Measurements from ENCODE around the gene EIF2AK3. TPM values are rescaled to one million over a fixed set of nuclear protein-coding genes. Genes with fewer than 3 reads are reported as not detected.

EIF2AK3 gene
- total and polyA plus RNA-seq, 2 donors from 2014 or later, result 5.7 to 20.8 TPM

DNA sequence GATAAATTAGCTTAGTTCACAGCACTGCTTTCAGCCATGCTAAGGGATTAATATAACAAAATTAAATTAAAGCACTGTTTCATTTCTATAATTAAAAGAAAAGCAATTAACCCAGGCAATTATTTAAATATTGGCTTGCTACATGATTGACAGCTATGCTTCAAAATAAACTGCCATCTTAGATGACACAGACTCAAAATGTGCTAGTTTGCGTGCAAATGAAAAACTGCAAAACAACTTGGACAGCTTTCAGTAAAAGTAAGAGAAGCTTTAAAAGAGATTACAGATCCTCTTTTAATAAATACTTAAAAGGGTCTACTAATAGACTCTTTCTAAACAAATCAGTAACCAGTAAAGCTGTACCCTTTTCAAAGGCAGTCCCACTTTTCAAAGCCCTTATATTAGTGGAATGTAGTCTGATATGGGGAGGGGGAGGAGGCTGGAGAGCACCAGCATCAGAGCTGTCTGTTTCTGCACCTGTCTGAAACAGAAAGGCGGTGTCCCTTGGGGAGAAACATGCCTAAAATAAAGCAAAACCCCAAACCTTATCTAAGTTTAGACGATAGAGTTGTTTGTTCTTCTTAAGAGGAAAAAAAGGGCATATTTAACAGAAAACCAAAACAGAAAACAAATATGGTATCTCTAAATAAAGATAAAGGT, 20.8 kb downstream of the EIF2AK3 start:
- Histone ChIP-seq H3K27me3 (ENCODE audit: control insufficient read depth, insufficient read depth, low read length) (no peaks in the 10 kb centered on the region), H3K4me3 (ENCODE audit: low read length in 3 of 3) (no peak overlapping the region), H3K9me3 (ENCODE audit: control insufficient read depth in 2 of 3, insufficient read depth in 1 of 3, low read length in 3 of 3) (no peaks in the 10 kb centered on the region), H3K36me3 (ENCODE audit: control insufficient read depth in 2 of 3, insufficient read depth in 3 of 3, low read length in 3 of 3) (no peaks in the 10 kb centered on the region), H3K9ac (ENCODE audit: low read length in 3 of 3) (no peak overlapping the region), H3K4me1 (ENCODE audit: control insufficient read depth in 2 of 3, insufficient read depth in 2 of 3, low read depth in 1 of 3, low read length in 3 of 3) (peaks cover 0 to 2% (median 0%) of the 10 kb centered on the region in 3 donors), H3K27ac (ENCODE audit: low read depth in 2 of 2, low read length in 2 of 2) (no peak overlapping the region)
- FAIRE-seq (no peak), DNase-seq (no peak)
- intact Hi-C loops (cut with DNase I), result no loop called here
- TF ChIP-seq, protein P1, sequence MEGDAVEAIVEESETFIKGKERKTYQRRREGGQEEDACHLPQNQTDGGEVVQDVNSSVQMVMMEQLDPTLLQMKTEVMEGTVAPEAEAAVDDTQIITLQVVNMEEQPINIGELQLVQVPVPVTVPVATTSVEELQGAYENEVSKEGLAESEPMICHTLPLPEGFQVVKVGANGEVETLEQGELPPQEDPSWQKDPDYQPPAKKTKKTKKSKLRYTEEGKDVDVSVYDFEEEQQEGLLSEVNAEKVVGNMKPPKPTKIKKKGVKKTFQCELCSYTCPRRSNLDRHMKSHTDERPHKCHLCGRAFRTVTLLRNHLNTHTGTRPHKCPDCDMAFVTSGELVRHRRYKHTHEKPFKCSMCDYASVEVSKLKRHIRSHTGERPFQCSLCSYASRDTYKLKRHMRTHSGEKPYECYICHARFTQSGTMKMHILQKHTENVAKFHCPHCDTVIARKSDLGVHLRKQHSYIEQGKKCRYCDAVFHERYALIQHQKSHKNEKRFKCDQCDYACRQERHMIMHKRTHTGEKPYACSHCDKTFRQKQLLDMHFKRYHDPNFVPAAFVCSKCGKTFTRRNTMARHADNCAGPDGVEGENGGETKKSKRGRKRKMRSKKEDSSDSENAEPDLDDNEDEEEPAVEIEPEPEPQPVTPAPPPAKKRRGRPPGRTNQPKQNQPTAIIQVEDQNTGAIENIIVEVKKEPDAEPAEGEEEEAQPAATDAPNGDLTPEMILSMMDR (IDR thresholded peaks at IDR 0.05; ENCODE audit: borderline replicate concordance, extremely low read depth, insufficient read depth), result no peak

DNA sequence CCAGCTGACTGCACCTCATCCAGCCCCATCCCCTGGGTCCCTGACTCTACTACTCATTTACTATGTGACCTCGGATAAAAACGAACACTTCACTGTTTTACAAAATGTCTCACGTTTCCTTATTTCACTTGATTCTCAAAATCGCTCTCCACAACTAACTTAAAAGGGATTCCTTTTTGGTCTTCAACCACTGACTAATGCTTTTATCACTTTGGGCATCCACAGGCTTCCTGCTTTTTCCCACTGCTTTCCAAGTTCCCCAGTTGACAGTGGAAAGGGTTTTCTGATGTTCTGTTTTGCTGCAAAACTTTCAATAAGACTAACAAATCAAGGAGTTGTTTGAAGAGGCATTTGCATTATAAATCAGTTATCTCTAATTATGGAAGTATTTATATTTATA, 24.1 kb downstream of the EIF2AK3 start:
- Histone ChIP-seq H3K4me3 (ENCODE audit: low read length in 3 of 3) (no peak overlapping the region), H3K27me3 (ENCODE audit: control insufficient read depth, insufficient read depth, low read length) (no peaks in the 10 kb centered on the region), H3K4me1 (ENCODE audit: control insufficient read depth in 2 of 3, insufficient read depth in 2 of 3, low read depth in 1 of 3, low read length in 3 of 3) (peaks cover 0 to 6% (median 3%) of the 10 kb centered on the region in 3 donors), H3K27ac (ENCODE audit: low read depth in 2 of 2, low read length in 2 of 2) (no peak overlapping the region), H3K9me3 (ENCODE audit: control insufficient read depth in 2 of 3, insufficient read depth in 1 of 3, low read length in 3 of 3) (no peaks in the 10 kb centered on the region), H3K36me3 (ENCODE audit: control insufficient read depth in 2 of 3, insufficient read depth in 3 of 3, low read length in 3 of 3) (no peaks in the 10 kb centered on the region), H3K9ac (ENCODE audit: low read length in 3 of 3) (no peak overlapping the region)
- FAIRE-seq (no peak), DNase-seq (no peak)
- TF ChIP-seq, protein P1 (IDR thresholded peaks at IDR 0.05; ENCODE audit: borderline replicate concordance, extremely low read depth, insufficient read depth), result no peak
- intact Hi-C loops (cut with DNase I), result no loop called here

DNA sequence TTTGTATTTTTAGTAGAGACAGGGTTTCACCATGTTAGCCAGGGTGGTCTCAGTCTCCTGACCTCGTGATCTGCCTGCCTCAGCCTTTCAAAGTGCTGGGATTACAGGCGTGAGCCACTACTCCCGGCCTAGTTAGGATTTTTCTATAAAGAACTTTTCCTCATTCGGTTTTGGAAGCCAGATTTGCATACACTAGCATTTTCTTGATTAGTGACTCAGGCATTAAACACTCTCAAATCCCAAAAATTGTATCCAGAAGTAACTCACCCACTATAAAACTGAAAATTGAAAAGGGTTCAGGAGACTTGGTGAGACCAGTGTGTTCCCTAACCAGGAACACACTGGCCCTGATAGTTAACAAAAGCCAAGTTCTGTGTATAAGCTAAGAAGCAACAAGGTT, 25.2 kb downstream of the EIF2AK3 start:
- Histone ChIP-seq H3K27ac (ENCODE audit: low read depth in 2 of 2, low read length in 2 of 2) (no peak overlapping the region), H3K9ac (ENCODE audit: low read length in 3 of 3) (no peak overlapping the region)

More for the DNA sequence above, 25.2 kb downstream of the EIF2AK3 start:
- no peak for FAIRE-seq
- H3K36me3 ChIP-seq (ENCODE audit: control insufficient read depth in 2 of 3, insufficient read depth in 3 of 3, low read length in 3 of 3), result no peaks in the 10 kb centered on the region
- intact Hi-C loops (cut with DNase I), result no loop called here
- H3K9me3 ChIP-seq (ENCODE audit: control insufficient read depth in 2 of 3, insufficient read depth in 1 of 3, low read length in 3 of 3), result no peaks in the 10 kb centered on the region
- peaks cover 0 to 6% (median 3%) of the 10 kb centered on the region in 3 donors for H3K4me1 ChIP-seq (ENCODE audit: control insufficient read depth in 2 of 3, insufficient read depth in 2 of 3, low read depth in 1 of 3, low read length in 3 of 3)
- no peaks in the 10 kb centered on the region for H3K27me3 ChIP-seq (ENCODE audit: control insufficient read depth, insufficient read depth, low read length)
- TF ChIP-seq, protein P1 (IDR thresholded peaks at IDR 0.05; ENCODE audit: borderline replicate concordance, extremely low read depth, insufficient read depth), result no peak
- H3K4me3 ChIP-seq (ENCODE audit: low read length in 3 of 3), result no peak overlapping the region
- DNase-seq, result no peak
